GM20431 (cell line): ENCODE measurements around the gene PCDHA9.
"Not testable (repeated sequence)": the region's sequence is repeated elsewhere in the genome, so short reads cannot be mapped to it uniquely, and the experiment has no call there.

Source experiments
- in situ Hi-C: fragments of 300-500 bp; cut with MseI, MboI; formaldehyde crosslinking; loops from one replicate; pipeline ENCODE4 v1.15.0; 2020; ENCODE audit warnings: low sequenced_read_pairs; ENCODE audit not compliant: unreplicated experiment

The PCDHA9 gene

GRCh38 chr5:140876541-140877261 lies 28.5 kb downstream of the PCDHA9 start:
- in situ Hi-C loops: not testable (repeated sequence)

- in situ Hi-C loops: no loop called here
Observed at GRCh38 chr5:140877262-140877581, 29.0 kb downstream of the PCDHA9 start.

GRCh38 chr5:140881889-140882590 lies 33.9 kb downstream of the PCDHA9 start, which contains the start of gene PCDHA13:
PCDHA13 (plus strand) TSS chr5:140882124; CDS start chr5:140882269, 145 bp downstream.
- in situ Hi-C loops: no loop called here

- in situ Hi-C loops: no loop called here
Observed at GRCh38 chr5:140882591-140882899, 34.4 kb downstream of the PCDHA9 start.

GRCh38 chr5:140883373-140883772 lies 35.2 kb downstream of the PCDHA9 start:
- in situ Hi-C loops: no loop called here

GRCh38 chr5:140883927-140884697 lies 35.9 kb downstream of the PCDHA9 start:
- in situ Hi-C loops: no loop called here
